H1 (cell line): ENCODE data around the gene RAB36.

Source experiments
- CEBPB ChIP-seq: IDR thresholded peaks from 2 replicates; pipeline ENCODE4 v1.6.1; 2012; ENCODE audit warnings: low read depth, low read length
- POLR2A ChIP-seq, 2 experiments: IDR thresholded peaks; 1 replicate in 1 of 2; 2 replicates in 1 of 2; pipeline ENCODE4 v1.6.1; 2011; ENCODE audit warnings: low read depth in 2 of 2, low read length in 2 of 2, mild to moderate bottlenecking in 2 of 2; ENCODE audit errors: control extremely low read depth in 1 of 2
- SP1 ChIP-seq: IDR thresholded peaks from 2 replicates; pipeline ENCODE4 v1.6.1; 2011; ENCODE audit warnings: low read depth, low read length
- SRF ChIP-seq: IDR thresholded peaks from 2 replicates; pipeline ENCODE4 v1.6.1; 2011; ENCODE audit warnings: mild to moderate bottlenecking, low read depth, low read length, moderate library complexity
- ZNF274 ChIP-seq: IDR thresholded peaks from 2 replicates; pipeline ENCODE4 v1.7.0; 2012; ENCODE audit warnings: low read length, borderline replicate concordance; ENCODE audit errors: extremely low read depth

GRCh38 chr22:23097412-23098229, 47.7 kb upstream of the RAB36 start:
- TF ChIP-seq SP1 (no peak), SRF (no peak), POLR2A (IDR thresholded peaks at IDR 0.05; ENCODE audit: control extremely low read depth in 1 of 2, low read depth in 2 of 2, low read length in 2 of 2) (no peak), CEBPB (no peak), ZNF274 (no peak)
